ENCODE data around the gene SPTA1.

GRCh38 chr1:158577561-158577960, 109.0 kb downstream of the SPTA1 start:
- TF ChIP-seq CTCF (IDR thresholded peaks at IDR 0.05 in 4 of 5, conservative IDR thresholded peaks at IDR 0.05 in 1 of 5) (no peak), POLR2A (IDR thresholded peaks at IDR 0.05) (no peak)
